ENCODE measurements around the gene RAPGEF6.
"Not testable (repeated sequence)": the region's sequence is repeated elsewhere in the genome, so short reads cannot be mapped to it uniquely, and the experiment has no call there.

The RAPGEF6 gene

GRCh38 chr5:131634996-131635683 is at the start of gene RAPGEF6:
Gene RAPGEF6 (minus strand): TSS chr5:131635229. CDS start chr5:131635030, 199 bp downstream.
- peak; percentile 96 for DNase-seq

- DNase-seq = no peak
Measured at GRCh38 chr5:131684595-131684994, 49.6 kb upstream of the RAPGEF6 start.

GRCh38 chr5:131684051-131684450 is 49.0 kb upstream of the RAPGEF6 start:
- DNase-seq = no peak

GRCh38 chr5:131682826-131683225 is 47.8 kb upstream of the RAPGEF6 start:
- DNase-seq = no peak

GRCh38 chr5:131682175-131682574 is 47.1 kb upstream of the RAPGEF6 start:
- DNase-seq = no peak

GRCh38 chr5:131679911-131680310 is 44.9 kb upstream of the RAPGEF6 start:
- DNase-seq = no peak

- not testable (repeated sequence) for DNase-seq
Measured at GRCh38 chr5:131678273-131678672, 43.2 kb upstream of the RAPGEF6 start.

- no peak for DNase-seq
Measured at GRCh38 chr5:131677115-131677514, 42.1 kb upstream of the RAPGEF6 start.

- DNase-seq = no peak
Measured at GRCh38 chr5:131672776-131673175, 37.7 kb upstream of the RAPGEF6 start.

GRCh38 chr5:131671994-131672655 is 37.1 kb upstream of the RAPGEF6 start:
- no peak for DNase-seq

GRCh38 chr5:131671409-131671808 is 36.4 kb upstream of the RAPGEF6 start:
- DNase-seq = no peak

GRCh38 chr5:131664929-131665328 is 29.9 kb upstream of the RAPGEF6 start:
- no peak for DNase-seq

GRCh38 chr5:131661933-131662332 is 26.9 kb upstream of the RAPGEF6 start:
- no peak for DNase-seq

GRCh38 chr5:131659841-131660240 is 24.8 kb upstream of the RAPGEF6 start:
- DNase-seq = no peak

GRCh38 chr5:131659290-131659689 is 24.3 kb upstream of the RAPGEF6 start:
- no peak for DNase-seq

- DNase-seq = no peak
Measured at GRCh38 chr5:131654776-131655175, 19.7 kb upstream of the RAPGEF6 start.

GRCh38 chr5:131654309-131654708 is 19.3 kb upstream of the RAPGEF6 start:
- no peak for DNase-seq

- no peak for DNase-seq
Measured at GRCh38 chr5:131649161-131649560, 14.1 kb upstream of the RAPGEF6 start.

GRCh38 chr5:131647048-131647769 is 12.2 kb upstream of the RAPGEF6 start:
- no peak for DNase-seq

GRCh38 chr5:131644822-131645221 is 9.8 kb upstream of the RAPGEF6 start:
- no peak for DNase-seq

GRCh38 chr5:131644370-131644769 is 9.3 kb upstream of the RAPGEF6 start:
- no peak for DNase-seq

GRCh38 chr5:131641494-131641893 is 6.5 kb upstream of the RAPGEF6 start:
- no peak for DNase-seq

- no peak for DNase-seq
Measured at GRCh38 chr5:131640043-131640856, 5.2 kb upstream of the RAPGEF6 start.
